Measurements from ENCODE around the gene ZNF219. TPM values are rescaled to one million over a fixed set of nuclear protein-coding genes. Genes with fewer than 3 reads are reported as not detected.
A peak's percentile ranks its signal among the peaks of the same experiment; 100 is the strongest.

Gene ZNF219
- total and polyA plus RNA-seq, 2 of the 13 experiments (the other 11 are each of a cell fraction or from before 2014, with no cell fraction given) = 34.5 to 36.6 TPM

DNA sequence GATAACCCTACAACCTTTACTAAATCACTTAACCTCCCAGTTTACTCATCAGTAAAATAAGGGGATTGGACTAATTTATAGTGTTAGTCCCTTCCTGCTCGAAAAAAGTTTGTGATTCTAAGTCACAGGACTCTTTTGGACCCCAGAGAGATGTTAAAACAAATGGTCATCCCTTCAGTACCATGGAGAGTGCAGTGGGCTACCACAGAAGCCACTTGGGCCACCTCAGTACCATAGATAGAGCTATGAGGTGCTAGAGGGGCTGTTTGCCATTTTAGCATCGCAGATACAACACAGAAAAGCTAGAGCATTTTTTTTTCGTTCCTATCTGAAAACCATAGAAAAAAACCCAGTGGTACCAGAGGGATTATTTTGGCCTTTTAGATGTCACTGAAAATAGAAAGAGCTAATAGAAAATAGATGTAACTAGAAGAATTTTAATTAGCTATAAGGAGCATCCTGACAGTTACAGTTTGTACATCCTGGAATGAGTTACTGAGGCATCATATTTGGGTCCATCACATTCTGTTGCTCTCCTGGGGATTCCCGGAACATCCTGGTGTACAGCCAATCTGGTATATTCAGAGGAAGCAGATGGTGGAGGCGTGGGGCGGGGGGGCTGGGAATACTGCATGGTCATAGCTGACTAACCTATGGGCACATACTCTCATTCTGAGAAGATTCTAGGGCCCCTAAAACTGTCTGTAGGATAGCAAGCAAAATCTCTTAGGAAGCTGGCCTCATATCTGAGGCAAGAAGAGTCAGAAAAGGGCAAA is 2.8 kb downstream of the ZNF219 start (continued):
- TF ChIP-seq, protein P1, sequence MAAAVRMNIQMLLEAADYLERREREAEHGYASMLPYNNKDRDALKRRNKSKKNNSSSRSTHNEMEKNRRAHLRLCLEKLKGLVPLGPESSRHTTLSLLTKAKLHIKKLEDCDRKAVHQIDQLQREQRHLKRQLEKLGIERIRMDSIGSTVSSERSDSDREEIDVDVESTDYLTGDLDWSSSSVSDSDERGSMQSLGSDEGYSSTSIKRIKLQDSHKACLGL (CRISPR knock-in tag; IDR thresholded peaks at IDR 0.05) = no peak
- TF ChIP-seq ZNF280B (CRISPR knock-in tag; IDR thresholded peaks at IDR 0.05; ENCODE audit: borderline replicate concordance) (no peak), ZNF33A (CRISPR knock-in tag; IDR thresholded peaks at IDR 0.05; ENCODE audit: borderline replicate concordance) (no peak)
- TF ChIP-seq, protein P2, sequence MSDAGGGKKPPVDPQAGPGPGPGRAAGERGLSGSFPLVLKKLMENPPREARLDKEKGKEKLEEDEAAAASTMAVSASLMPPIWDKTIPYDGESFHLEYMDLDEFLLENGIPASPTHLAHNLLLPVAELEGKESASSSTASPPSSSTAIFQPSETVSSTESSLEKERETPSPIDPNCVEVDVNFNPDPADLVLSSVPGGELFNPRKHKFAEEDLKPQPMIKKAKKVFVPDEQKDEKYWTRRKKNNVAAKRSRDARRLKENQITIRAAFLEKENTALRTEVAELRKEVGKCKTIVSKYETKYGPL (CRISPR knock-in tag; IDR thresholded peaks at IDR 0.05) = peak; percentile 33; the same call in 1 of the 2 replicates

- peaks cover 8% of the 10 kb centered on the region; the same call in 1 of the 2 replicates for H4K20me1 ChIP-seq (ENCODE audit: insufficient read depth, low read length)
- H3K4me1 ChIP-seq (ENCODE audit: insufficient read depth, low read length) = peaks cover 42% of the 10 kb centered on the region
- intact Hi-C loops (cut with micrococcal nuclease; ENCODE audit: unreplicated experiment) = no loop called here
- POLR2A ChIA-PET = interaction anchor here (0.9 to 7.8 kb wide), 6 partner anchors 10 to 79 kb away, joined by 3 to 91 read pairs (median 12); partner anchors contain the start of gene ARHGEF40
- DNase-seq (ENCODE audit: low spot score) = no peak
- no TSS peak for BruUV-seq (replicated peaks)
- H3K4me2 ChIP-seq (ENCODE audit: low read depth, low read length) = no peak overlapping the region
- H3K4me3 ChIP-seq (replicated peaks in 1 of 3; ENCODE audit: insufficient read depth in 1 of 3, low read depth in 2 of 3, low read length in 3 of 3) = no peak overlapping the region
- in situ Hi-C loops (cut with HindIII; ENCODE audit: extremely low pct_ligation_motif_present, low pct_unique_long_range_greater_than_20kb) = no loop called here
- H3K79me2 ChIP-seq (ENCODE audit: insufficient read depth, low read length) = peaks cover 30% of the 10 kb centered on the region
- H3K36me3 ChIP-seq (replicated peaks in 1 of 2; ENCODE audit: control insufficient read depth in 1 of 2, insufficient read depth in 2 of 2, low read length in 2 of 2) = peaks cover 20 to 36% of the 10 kb centered on the region in 2 experiments
- FAIRE-seq = no peak
- H3K27ac ChIP-seq (ENCODE audit: extremely low read length, insufficient read depth, low read length) = no peak overlapping the region
- no peak overlapping the region for H2AFZ ChIP-seq (ENCODE audit: low read length)
- H3K9ac ChIP-seq (ENCODE audit: insufficient read depth, low read depth, low read length) = no peak overlapping the region
- CTCF ChIA-PET (ENCODE audit: low intra/inter-chr PET ratio, low total read pairs) = interaction anchor here (3.0 to 12.2 kb wide), 4 partner anchors 12 to 80 kb away, joined by 14 to 320 read pairs (median 154); partner anchors contain the start of gene ARHGEF40
- H3K27me3 ChIP-seq (ENCODE audit: control insufficient read depth in 1 of 2, insufficient read depth in 2 of 2, low read length in 2 of 2) = no peaks in the 10 kb centered on the region; a peak in 1 of 5 replicates
- no peaks in the 10 kb centered on the region for H3K9me3 ChIP-seq (ENCODE audit: low read length)
- WGBS (ENCODE audit: low lambda C conversion rate) = 92% methylated on average over 7 of the region's 7 CpGs
- no peak for ATAC-seq
- TF ChIP-seq AKAP8 (CRISPR knock-in tag; IDR thresholded peaks at IDR 0.05) (0 out of 2 replicates have a peak, but pooled peaks have one; percentile 65), ZNF652 (CRISPR knock-in tag; IDR thresholded peaks at IDR 0.05; ENCODE audit: borderline replicate concordance, low read depth) (peak; percentile 91), CEBPZ (IDR thresholded peaks at IDR 0.05; ENCODE audit: low read length) (no peak), ZNF501 (CRISPR knock-in tag; IDR thresholded peaks at IDR 0.05) (no peak), ZMYM2 (CRISPR knock-in tag; IDR thresholded peaks at IDR 0.05) (no peak), ZSCAN31 (CRISPR knock-in tag; IDR thresholded peaks at IDR 0.05; ENCODE audit: low read depth) (no peak), ZSCAN25 (CRISPR knock-in tag; IDR thresholded peaks at IDR 0.05) (peak; percentile 72), EHMT2 (IDR thresholded peaks at IDR 0.05; ENCODE audit: borderline replicate concordance, low read depth, low read length) (no peak), PCBP2 (optimal IDR thresholded peaks at IDR 0.05; ENCODE audit: low read depth, low read length, poor library complexity, severe bottlenecking) (peak; percentile 45)
Observed at GRCh38 chr14:21093769-21094681, 4.4 kb downstream of the ZNF219 start.

All from HepG2 (cell line).